Effector memory CD8-positive, alpha-beta T cell (primary cell): Measurements from ENCODE around the gene ZBTB1.
A peak's percentile ranks its signal among the peaks of the same experiment; 100 is the strongest.
"Not testable (repeated sequence)": the region's sequence is repeated elsewhere in the genome, so short reads cannot be mapped to it uniquely, and the experiment has no call there.

Source experiments
- ATAC-seq: fragments of 150-1000 bp; cut with Tn5 transposase; replicated peaks from 2 replicates; pipeline ENCODE4 v1.10.0; 2021; ENCODE audit warnings: mild to moderate bottlenecking, moderate library complexity
- DNase-seq, 3 experiments: peaks; one replicate each; pipeline ENCODE4 v3.0.0; 2021
- H3K27ac Mint-ChIP-seq, 2 donors: one replicate each; pipeline ENCODE4 v1.8.0; 2022; ENCODE audit warnings: mild to moderate bottlenecking in 2 of 2, mixed read lengths in 2 of 2, moderate library complexity in 2 of 2
- H3K27me3 Mint-ChIP-seq, 2 donors: one replicate each; pipeline ENCODE4 v1.8.0; 2022; ENCODE audit warnings: mixed read lengths in 2 of 2
- H3K36me3 Mint-ChIP-seq: one replicate; pipeline ENCODE4 v1.8.0; 2022; ENCODE audit warnings: mild to moderate bottlenecking, moderate library complexity, mixed read lengths; ENCODE audit not compliant: insufficient read depth
- H3K4me1 Mint-ChIP-seq, 2 donors: one replicate each; pipeline ENCODE4 v1.8.0; 2022; ENCODE audit warnings: low read depth in 2 of 2, mixed read lengths in 2 of 2
- H3K4me3 Mint-ChIP-seq, 2 donors: one replicate each; pipeline ENCODE4 v1.8.0; 2022; ENCODE audit warnings: mild to moderate bottlenecking in 2 of 2, mixed read lengths in 2 of 2, moderate library complexity in 2 of 2
- H3K9me3 Mint-ChIP-seq, 2 donors: one replicate each; pipeline ENCODE4 v1.8.0; 2022; ENCODE audit warnings: mixed read lengths in 2 of 2

Gene ZBTB1

GRCh38 chr14:64549791-64550620, 45.4 kb downstream of the ZBTB1 start, which contains the start of gene PPP1R36:
TSS of gene PPP1R36 (plus strand) at chr14:64549961. CDS start at chr14:64549998, 37 bp downstream.
- no peaks in the 10 kb centered on the region for H3K36me3 Mint-ChIP-seq
- ATAC-seq (peak; percentile 99), DNase-seq (peak; percentile 26 to 39 (median 26))
- H3K27me3 Mint-ChIP-seq = peaks cover 0 to 12% of the 10 kb centered on the region in 2 donors
- no peak within 1 kb of the TSS for H3K27ac Mint-ChIP-seq
- no peaks in the 10 kb centered on the region for H3K9me3 Mint-ChIP-seq
- H3K4me3 Mint-ChIP-seq = peak within 1 kb of the TSS; percentile 42 to 70
- H3K4me1 Mint-ChIP-seq = peaks cover 6 to 14% of the 10 kb centered on the region in 2 donors

GRCh38 chr14:64550621-64551333, 46.2 kb downstream of the ZBTB1 start:
- Mint-ChIP-seq H3K9me3 (no peaks in the 10 kb centered on the region), H3K27ac (no peak overlapping the region), H3K36me3 (no peaks in the 10 kb centered on the region), H3K4me1 (peaks cover 6 to 14% of the 10 kb centered on the region in 2 donors), H3K27me3 (peaks cover 0 to 12% of the 10 kb centered on the region in 2 donors), H3K4me3 (peak overlapping the region; percentile 42 to 70)
- DNase-seq (no peak), ATAC-seq (no peak)

GRCh38 chr14:64554556-64554955, 50.0 kb downstream of the ZBTB1 start:
- DNase-seq (no peak), ATAC-seq (no peak)
- H3K4me3 Mint-ChIP-seq = no peak overlapping the region
- H3K9me3 Mint-ChIP-seq = no peaks in the 10 kb centered on the region
- H3K27ac Mint-ChIP-seq = no peak overlapping the region
- peaks cover 0 to 12% of the 10 kb centered on the region in 2 donors for H3K27me3 Mint-ChIP-seq
- H3K4me1 Mint-ChIP-seq = peaks cover 0 to 7% of the 10 kb centered on the region in 2 donors
- H3K36me3 Mint-ChIP-seq = no peaks in the 10 kb centered on the region

GRCh38 chr14:64556526-64556925, 52.0 kb downstream of the ZBTB1 start:
- Mint-ChIP-seq H3K27ac (no peak overlapping the region), H3K4me1 (peaks cover 2 to 9% of the 10 kb centered on the region in 2 donors), H3K9me3 (no peaks in the 10 kb centered on the region), H3K27me3 (peaks cover 0 to 6% of the 10 kb centered on the region in 2 donors), H3K36me3 (no peaks in the 10 kb centered on the region), H3K4me3 (no peak overlapping the region)
- ATAC-seq (no peak), DNase-seq (no peak)

GRCh38 chr14:64558216-64558615, 53.6 kb downstream of the ZBTB1 start:
- H3K9me3 Mint-ChIP-seq, ATAC-seq, H3K27me3 Mint-ChIP-seq, H3K36me3 Mint-ChIP-seq, DNase-seq, H3K4me3 Mint-ChIP-seq, H3K27ac Mint-ChIP-seq: not testable (repeated sequence)
- H3K4me1 Mint-ChIP-seq = peaks cover 3 to 12% of the 10 kb centered on the region in 2 donors

- Mint-ChIP-seq H3K27ac (no peak overlapping the region), H3K27me3 (peaks cover 0 to 2% of the 10 kb centered on the region in 2 donors), H3K4me3 (no peak overlapping the region), H3K36me3 (no peaks in the 10 kb centered on the region), H3K4me1 (peaks cover 3 to 12% of the 10 kb centered on the region in 2 donors), H3K9me3 (no peaks in the 10 kb centered on the region)
- DNase-seq (no peak), ATAC-seq (no peak)
Measured at GRCh38 chr14:64561631-64562030, 57.1 kb downstream of the ZBTB1 start.

- no peak overlapping the region for H3K27ac Mint-ChIP-seq
- no peaks in the 10 kb centered on the region for H3K9me3 Mint-ChIP-seq
- H3K4me1 Mint-ChIP-seq = peaks cover 3 to 12% of the 10 kb centered on the region in 2 donors
- peaks cover 0 to 9% of the 10 kb centered on the region in 2 donors for H3K27me3 Mint-ChIP-seq
- no peak for ATAC-seq
- H3K4me3 Mint-ChIP-seq = no peak overlapping the region
- H3K36me3 Mint-ChIP-seq = no peaks in the 10 kb centered on the region
- DNase-seq = no peak
Measured at GRCh38 chr14:64562436-64562835, 57.9 kb downstream of the ZBTB1 start.

GRCh38 chr14:64563696-64564095, 59.1 kb downstream of the ZBTB1 start:
- no peak for ATAC-seq
- Mint-ChIP-seq H3K27ac (no peak overlapping the region), H3K36me3 (no peaks in the 10 kb centered on the region), H3K27me3 (peaks cover 0 to 9% of the 10 kb centered on the region in 2 donors), H3K9me3 (no peaks in the 10 kb centered on the region), H3K4me3 (no peak overlapping the region), H3K4me1 (peaks cover 3 to 12% of the 10 kb centered on the region in 2 donors)
- DNase-seq = no peak

- DNase-seq = no peak
- Mint-ChIP-seq H3K27ac (no peak overlapping the region), H3K9me3 (no peaks in the 10 kb centered on the region), H3K36me3 (no peaks in the 10 kb centered on the region), H3K4me1 (peaks cover under 1 to 1% of the 10 kb centered on the region in 2 donors), H3K27me3 (peaks cover 0 to 9% of the 10 kb centered on the region in 2 donors), H3K4me3 (no peak overlapping the region)
- ATAC-seq = no peak
Measured at GRCh38 chr14:64566651-64567122, 62.1 kb downstream of the ZBTB1 start.

- DNase-seq (no peak), ATAC-seq (no peak)
- H3K9me3 Mint-ChIP-seq = no peaks in the 10 kb centered on the region
- H3K36me3 Mint-ChIP-seq = no peaks in the 10 kb centered on the region
- no peak overlapping the region for H3K4me3 Mint-ChIP-seq
- no peaks in the 10 kb centered on the region for H3K4me1 Mint-ChIP-seq
- no peak overlapping the region for H3K27ac Mint-ChIP-seq
- H3K27me3 Mint-ChIP-seq = peaks cover 0 to 9% of the 10 kb centered on the region in 2 donors
Measured at GRCh38 chr14:64569138-64569631, 64.6 kb downstream of the ZBTB1 start.

- not testable (repeated sequence) for H3K36me3 Mint-ChIP-seq, H3K27me3 Mint-ChIP-seq, H3K27ac Mint-ChIP-seq, H3K9me3 Mint-ChIP-seq, H3K4me3 Mint-ChIP-seq, DNase-seq, H3K4me1 Mint-ChIP-seq, ATAC-seq
Measured at GRCh38 chr14:64569646-64570045, 65.1 kb downstream of the ZBTB1 start.

GRCh38 chr14:64572386-64573104, 68.0 kb downstream of the ZBTB1 start:
- Mint-ChIP-seq H3K4me1 (no peaks in the 10 kb centered on the region), H3K27me3 (no peaks in the 10 kb centered on the region), H3K27ac (no peak overlapping the region), H3K4me3 (no peak overlapping the region), H3K9me3 (no peaks in the 10 kb centered on the region), H3K36me3 (no peaks in the 10 kb centered on the region)
- ATAC-seq (no peak), DNase-seq (no peak)

- H3K4me1 Mint-ChIP-seq = no peaks in the 10 kb centered on the region
- no peaks in the 10 kb centered on the region for H3K36me3 Mint-ChIP-seq
- H3K27ac Mint-ChIP-seq = no peak overlapping the region
- no peak overlapping the region for H3K4me3 Mint-ChIP-seq
- ATAC-seq (no peak), DNase-seq (no peak)
- no peaks in the 10 kb centered on the region for H3K27me3 Mint-ChIP-seq
- H3K9me3 Mint-ChIP-seq = no peaks in the 10 kb centered on the region
Measured at GRCh38 chr14:64573109-64573508, 68.5 kb downstream of the ZBTB1 start.
